IMR-90 (cell line): ENCODE data around the gene SSNA1.

ENCODE experiments used
- CTCF ChIP-seq: conservative IDR thresholded peaks from 2 replicates; pipeline ENCODE4 v1.5.1; 2012; ENCODE audit warnings: mild to moderate bottlenecking, low read depth, low read length, improper control_type of control experiment
- MAFK ChIP-seq: IDR thresholded peaks from 2 replicates; pipeline ENCODE4 v1.6.1; 2012; ENCODE audit warnings: low read depth, low read length, improper control_type of control experiment
- MXI1 ChIP-seq: IDR thresholded peaks from 2 replicates; pipeline ENCODE4 v1.6.1; 2012; ENCODE audit warnings: low read depth, mild to moderate bottlenecking, low read length, moderate library complexity, borderline replicate concordance
- POLR2A ChIP-seq: IDR thresholded peaks from 2 replicates; pipeline ENCODE4 v1.6.1; 2012; ENCODE audit warnings: mild to moderate bottlenecking, low read depth, low read length
- RAD21 ChIP-seq: IDR thresholded peaks from 2 replicates; pipeline ENCODE4 v1.6.1; 2012; ENCODE audit warnings: low read length, improper control_type of control experiment
- USF2 ChIP-seq: fragments of 150-350 bp; IDR thresholded peaks from 2 replicates; pipeline ENCODE4 v1.6.1; 2017; ENCODE audit warnings: mild to moderate bottlenecking, antibody characterized with exemption, low read length, low read depth

- TF ChIP-seq MAFK (no peak), USF2 (no peak), POLR2A (no peak), MXI1 (no peak), CTCF (no peak), RAD21 (no peak)
Measured at GRCh38 chr9:137201205-137201868, 12.9 kb downstream of the SSNA1 start.
